Sigmoid colon (tissue), 4 donors: Measurements from ENCODE around the gene PBX2.
A peak's percentile ranks its signal among the peaks of the same experiment; 100 is the strongest.

ENCODE experiments used
- EP300 ChIP-seq, 4 donors: sonication (generic); formaldehyde crosslinking; IDR thresholded peaks; one replicate each; pipeline ENCODE4 v1.6.1; 2017; ENCODE audit warnings: antibody characterized with exemption in 4 of 4
- TF ChIP-seq, protein P1 (sequence below), 4 experiments: fragments of 450-650 bp in 3 of 4; fragments of 200-600 bp in 1 of 4; IDR thresholded peaks; one replicate each; pipeline ENCODE4 v1.5.1; 2016 to 2019; ENCODE audit warnings: antibody characterized with exemption in 4 of 4, mild to moderate bottlenecking in 3 of 4, moderate library complexity in 2 of 4

DNA sequence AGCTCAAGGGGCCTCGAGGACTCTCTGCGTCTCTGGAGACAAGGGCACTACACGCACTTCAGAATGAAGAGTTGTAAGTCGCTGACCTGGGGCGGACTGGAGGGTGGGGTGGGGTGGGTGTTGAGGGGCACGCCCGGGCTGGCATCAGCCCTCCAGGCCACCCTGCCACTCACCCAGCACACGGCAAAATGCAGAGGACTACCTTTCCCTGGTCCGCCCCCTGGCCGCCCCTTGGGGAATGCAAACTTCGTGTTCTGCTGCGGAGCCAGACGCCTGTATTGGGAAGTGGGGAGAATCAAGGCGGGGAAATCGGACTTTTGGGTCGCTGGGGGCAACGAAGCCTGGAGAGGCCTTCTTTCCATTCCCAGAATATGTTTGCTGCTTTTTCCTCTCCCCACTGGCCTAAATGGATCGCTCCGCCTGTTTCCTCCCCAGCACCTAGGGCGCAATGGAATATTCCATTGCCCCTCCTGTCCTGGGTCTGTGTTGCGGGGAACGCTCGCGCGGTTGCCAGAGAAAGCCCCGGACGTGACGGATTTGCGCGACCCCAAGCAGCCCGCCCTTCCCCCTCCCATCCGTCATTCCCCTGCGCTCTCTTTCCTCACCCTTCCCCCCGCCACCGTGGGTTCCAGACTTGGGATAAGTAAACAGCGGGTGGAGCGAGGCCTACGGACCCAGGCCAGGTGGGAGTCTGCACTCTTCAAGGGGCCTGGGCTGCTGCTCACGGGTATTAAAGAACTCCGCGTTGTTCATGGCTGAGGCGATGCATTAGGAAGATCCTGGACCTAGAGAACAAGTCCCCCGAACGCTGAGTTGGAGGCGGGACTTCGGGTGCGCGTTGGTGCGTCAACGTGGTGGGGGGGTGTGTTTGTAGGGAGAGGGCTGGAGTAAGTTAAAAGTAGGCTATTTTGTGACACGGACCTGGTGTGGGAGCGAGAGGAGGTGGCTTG, 36.2 kb downstream of the PBX2 start, which contains the start of gene PPT2:
- TF ChIP-seq, protein P1, sequence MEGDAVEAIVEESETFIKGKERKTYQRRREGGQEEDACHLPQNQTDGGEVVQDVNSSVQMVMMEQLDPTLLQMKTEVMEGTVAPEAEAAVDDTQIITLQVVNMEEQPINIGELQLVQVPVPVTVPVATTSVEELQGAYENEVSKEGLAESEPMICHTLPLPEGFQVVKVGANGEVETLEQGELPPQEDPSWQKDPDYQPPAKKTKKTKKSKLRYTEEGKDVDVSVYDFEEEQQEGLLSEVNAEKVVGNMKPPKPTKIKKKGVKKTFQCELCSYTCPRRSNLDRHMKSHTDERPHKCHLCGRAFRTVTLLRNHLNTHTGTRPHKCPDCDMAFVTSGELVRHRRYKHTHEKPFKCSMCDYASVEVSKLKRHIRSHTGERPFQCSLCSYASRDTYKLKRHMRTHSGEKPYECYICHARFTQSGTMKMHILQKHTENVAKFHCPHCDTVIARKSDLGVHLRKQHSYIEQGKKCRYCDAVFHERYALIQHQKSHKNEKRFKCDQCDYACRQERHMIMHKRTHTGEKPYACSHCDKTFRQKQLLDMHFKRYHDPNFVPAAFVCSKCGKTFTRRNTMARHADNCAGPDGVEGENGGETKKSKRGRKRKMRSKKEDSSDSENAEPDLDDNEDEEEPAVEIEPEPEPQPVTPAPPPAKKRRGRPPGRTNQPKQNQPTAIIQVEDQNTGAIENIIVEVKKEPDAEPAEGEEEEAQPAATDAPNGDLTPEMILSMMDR (IDR thresholded peaks at IDR 0.05) = peak in 2 of 4 experiments; percentile 13 to 19
- TF ChIP-seq EP300 (IDR thresholded peaks at IDR 0.05) = peak in 2 of 4 donors; percentile 2 to 91
